PC-3 (cell line): ENCODE data around the gene FGFRL1. TPM values are rescaled to one million over a fixed set of nuclear protein-coding genes. Genes with fewer than 3 reads are reported as not detected.

Source experiments
- ATAC-seq: fragments of 200-7000 bp; cut with Tn5 transposase; 2 replicates; pipeline ENCODE4 v1.9.1; 2020; ENCODE audit warnings: mild to moderate bottlenecking, moderate library complexity
- BruUV-seq: library from RNA; stranded (reverse); fragments of 400-500 nt; replicated peaks from 2 replicates; lab custom pipeline; 2021; lab: Mats Ljungman, UMichigan
- CTCF ChIA-PET: fragments of 300-600 bp; sonication (Branson Sonifier 250); formaldehyde crosslinking; loops from one replicate; lab custom pipeline; 2022; ENCODE audit warnings: antibody characterized with exemption; lab: Charles Lee
- POLR2A ChIA-PET: fragments of 300-600 bp; sonication (Branson Sonifier 250); formaldehyde crosslinking; loops from one replicate; lab custom pipeline; 2022; ENCODE audit warnings: antibody characterized with exemption; ENCODE audit not compliant: unreplicated experiment; lab: Charles Lee
- DNase-seq: peaks from one replicate; pipeline ENCODE4 v3.0.0-alpha.2; 2015
- H2AFZ ChIP-seq: fragments of 300-600 bp; sonication (generic); 2 replicates; pipeline ENCODE4 v1.6.0; 2016; ENCODE audit warnings: antibody characterized with exemption, low read length
- H3F3A ChIP-seq: fragments of 300-600 bp; sonication (generic); one replicate; pipeline ENCODE4 v1.6.0; 2017; ENCODE audit warnings: antibody characterized with exemption, low read length, control low read depth, mild to moderate bottlenecking; ENCODE audit not compliant: unreplicated experiment
- H3K27ac ChIP-seq: fragments of 300-600 bp; sonication (generic); 2 replicates; pipeline ENCODE4 v1.5.1; 2016; ENCODE audit warnings: mild to moderate bottlenecking, low read length
- H3K27me3 ChIP-seq: fragments of 300-600 bp; sonication (generic); 2 replicates; pipeline ENCODE4 v1.6.1; 2016; ENCODE audit warnings: low read length, mixed read lengths
- H3K36me3 ChIP-seq: fragments of 300-600 bp; sonication (generic); 2 replicates; pipeline ENCODE4 v1.6.1; 2016; ENCODE audit warnings: low read depth, mixed run types, low read length, mixed read lengths
- H3K4me1 ChIP-seq: fragments of 300-600 bp; sonication (generic); 2 replicates; pipeline ENCODE4 v1.5.1; 2016; ENCODE audit warnings: low read length; ENCODE audit not compliant: insufficient read depth
- H3K4me2 ChIP-seq: fragments of 300-600 bp; sonication (generic); 2 replicates; pipeline ENCODE4 v1.6.0; 2016; ENCODE audit warnings: low read length
- H3K4me3 ChIP-seq: fragments of 300-600 bp; sonication (generic); 2 replicates; pipeline ENCODE4 v1.5.1; 2016; ENCODE audit warnings: mild to moderate bottlenecking, low read length, mixed read lengths
- H3K79me2 ChIP-seq: fragments of 300-600 bp; sonication (generic); 2 replicates; pipeline ENCODE4 v1.6.1; 2017; ENCODE audit warnings: low read length, mixed read lengths
- H3K9ac ChIP-seq: fragments of 300-600 bp; sonication (generic); 2 replicates; pipeline ENCODE4 v1.6.0; 2016; ENCODE audit warnings: mild to moderate bottlenecking, low read length
- H3K9me2 ChIP-seq: fragments of 300-600 bp; sonication (generic); replicated peaks from 2 replicates; pipeline ENCODE4 v1.6.1; 2016; ENCODE audit warnings: mixed run types, low read length, mixed read lengths
- H3K9me3 ChIP-seq: fragments of 300-600 bp; sonication (generic); 2 replicates; pipeline ENCODE4 v1.6.1; 2016; ENCODE audit warnings: low read length, mixed read lengths
- H4K20me1 ChIP-seq: fragments of 300-600 bp; sonication (generic); 2 replicates; pipeline ENCODE4 v1.6.1; 2016; ENCODE audit warnings: low read length, mixed read lengths
- CTCF ChIP-seq: fragments of 300-600 bp; sonication (generic); conservative IDR thresholded peaks from 2 replicates; pipeline ENCODE4 v1.5.1; 2017; ENCODE audit warnings: antibody characterized with exemption, low read depth, mild to moderate bottlenecking, low read length
- EZH2 ChIP-seq: fragments of 300-600 bp; sonication (generic); IDR thresholded peaks from one replicate; pipeline ENCODE4 v1.6.1; 2017; ENCODE audit warnings: antibody characterized with exemption, mild to moderate bottlenecking, low read length; ENCODE audit not compliant: unreplicated experiment
- EZH2phosphoT487 ChIP-seq: fragments of 300-600 bp; sonication (generic); IDR thresholded peaks from 2 replicates; pipeline ENCODE4 v1.6.1; 2018; ENCODE audit warnings: mild to moderate bottlenecking, antibody characterized with exemption, low read length, borderline replicate concordance
- intact Hi-C: fragments of 100-400 bp; cut with micrococcal nuclease; formaldehyde crosslinking; loops from 2 replicates; pipeline ENCODE4 v1.9.0; 2023
- total RNA-seq: library from RNA; depleted of rRNA; stranded (reverse); fragments of >200 nt; gene quantifications from 2 replicates; pipeline ENCODE4 v1.2.3, GENCODE V29; 2014

The FGFRL1 gene
- total RNA-seq, 1 experiment from 2014 or later, result 31.2 TPM

DNA sequence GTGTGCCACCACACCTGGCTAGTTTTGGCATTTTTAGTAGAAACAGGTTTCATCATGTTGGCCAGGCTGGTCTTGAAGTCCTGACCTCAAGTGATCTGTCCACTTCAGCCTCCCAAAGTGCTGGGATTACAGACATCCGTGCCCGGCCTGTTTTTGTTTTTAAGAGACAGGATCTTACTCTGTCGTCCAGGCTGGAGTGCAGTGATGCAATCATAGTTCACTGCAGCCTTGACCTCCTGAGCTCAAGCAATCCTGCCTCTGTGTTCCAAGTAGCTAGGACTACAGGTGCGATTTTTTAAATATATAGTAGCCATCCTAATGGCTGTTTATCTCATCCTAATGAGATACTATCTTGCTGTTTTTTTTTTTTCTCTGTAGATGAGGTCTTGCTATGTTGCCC, 54.3 kb downstream of the FGFRL1 start:
- no peaks in the 10 kb centered on the region for H3K9me2 ChIP-seq
- intact Hi-C loops, result no loop called here
- ChIA-PET CTCF (no interaction called here), POLR2A (no interaction called here)
- no peaks in the 10 kb centered on the region for H3K36me3 ChIP-seq
- ATAC-seq, result no peak
- H3K4me1 ChIP-seq, result no peaks in the 10 kb centered on the region
- H3K4me3 ChIP-seq, result no peak overlapping the region
- no peaks in the 10 kb centered on the region for H4K20me1 ChIP-seq
- BruUV-seq, result no TSS peak
- no peaks in the 10 kb centered on the region for H3K9me3 ChIP-seq
- no peaks in the 10 kb centered on the region for H3F3A ChIP-seq
- peaks cover 18% of the 10 kb centered on the region; the same call in 1 of the 2 replicates for H3K27me3 ChIP-seq
- H3K9ac ChIP-seq, result no peak overlapping the region
- H3K79me2 ChIP-seq, result no peaks in the 10 kb centered on the region
- H3K4me2 ChIP-seq, result no peak overlapping the region
- H2AFZ ChIP-seq, result no peak overlapping the region
- TF ChIP-seq CTCF, result no peak
- no peak for TF ChIP-seq EZH2phosphoT487
- no peak for TF ChIP-seq EZH2
- no peak for DNase-seq
- no peak overlapping the region for H3K27ac ChIP-seq

- ATAC-seq, result no peak
- intact Hi-C loops, result no loop called here
- no peaks in the 10 kb centered on the region for H3K79me2 ChIP-seq
- no TSS peak for BruUV-seq
- no peaks in the 10 kb centered on the region for H3K9me2 ChIP-seq
- DNase-seq, result no peak
- H3F3A ChIP-seq, result no peaks in the 10 kb centered on the region
- no peaks in the 10 kb centered on the region for H3K36me3 ChIP-seq
- no peaks in the 10 kb centered on the region for H4K20me1 ChIP-seq
- POLR2A ChIA-PET, result no interaction called here
- CTCF ChIA-PET, result no interaction called here
- H3K4me3 ChIP-seq, result no peak overlapping the region
- no peak overlapping the region for H3K27ac ChIP-seq
- H3K4me2 ChIP-seq, result no peak overlapping the region
- H3K4me1 ChIP-seq, result no peaks in the 10 kb centered on the region
- H2AFZ ChIP-seq, result no peak overlapping the region
- H3K9me3 ChIP-seq, result no peaks in the 10 kb centered on the region
- TF ChIP-seq EZH2, result no peak
- TF ChIP-seq CTCF, result no peak
- no peak for TF ChIP-seq EZH2phosphoT487
- no peak overlapping the region for H3K9ac ChIP-seq
- H3K27me3 ChIP-seq, result no peaks in the 10 kb centered on the region; the same call in 1 of the 2 replicates
Measured at GRCh38 chr4:1069394-1069793, 58.0 kb downstream of the FGFRL1 start.

- 0 out of 2 replicates have a peak overlapping the region, but pooled peaks have one; percentile 10 for H3K4me2 ChIP-seq
- no peak overlapping the region for H3K9ac ChIP-seq
- no peaks in the 10 kb centered on the region for H3K9me2 ChIP-seq
- H3K4me1 ChIP-seq, result no peaks in the 10 kb centered on the region
- intact Hi-C loops, result no loop called here
- no peaks in the 10 kb centered on the region for H3F3A ChIP-seq
- POLR2A ChIA-PET, result no interaction called here
- no peak for TF ChIP-seq EZH2phosphoT487
- TF ChIP-seq EZH2, result no peak
- peak; percentile 72 for TF ChIP-seq CTCF
- peak; percentile 80 for ATAC-seq
- CTCF ChIA-PET, result no interaction called here
- H3K79me2 ChIP-seq, result no peaks in the 10 kb centered on the region
- no peak overlapping the region for H3K4me3 ChIP-seq
- peak overlapping the region; percentile 19; the same call in 1 of the 2 replicates for H2AFZ ChIP-seq
- no TSS peak for BruUV-seq
- H3K9me3 ChIP-seq, result no peaks in the 10 kb centered on the region
- no peaks in the 10 kb centered on the region for H3K36me3 ChIP-seq
- DNase-seq, result peak; percentile 60
- H3K27me3 ChIP-seq, result no peaks in the 10 kb centered on the region
- H3K27ac ChIP-seq, result no peak overlapping the region
- H4K20me1 ChIP-seq, result no peaks in the 10 kb centered on the region
Measured at GRCh38 chr4:1072830-1073446, 61.5 kb downstream of the FGFRL1 start.
